ENCODE data around the gene ST3GAL2. TPM values are rescaled to one million over a fixed set of nuclear protein-coding genes. Genes with fewer than 3 reads are reported as not detected.

The ST3GAL2 gene
- total RNA-seq, 2 donors from 2014 or later, result 63.0 to 66.0 TPM

Other genes with a start within 250 kb of the ST3GAL2 start
- gene EXOSC6, start 187.2 kb downstream of the ST3GAL2 start, total RNA-seq, result 10 to 100 TPM; 29.0 to 57.0 TPM
- 100 to 1,000 TPM; 109 to 130 TPM for gene AARS1, start 149.6 kb downstream of the ST3GAL2 start, total RNA-seq
- gene DDX19B, start 139.9 kb downstream of the ST3GAL2 start, total RNA-seq, result 10 to 100 TPM; 34.6 to 42.3 TPM
- 10 to 100 TPM; 41.5 to 64.0 TPM for gene DDX19A, start 92.2 kb downstream of the ST3GAL2 start, total RNA-seq
- 10 to 100 TPM; 19.4 to 35.2 TPM for gene FCSK, start 15.5 kb upstream of the ST3GAL2 start, total RNA-seq
- gene COG4, start 84.5 kb upstream of the ST3GAL2 start, total RNA-seq, result 10 to 100 TPM; 39.5 to 54.8 TPM
- 100 to 1,000 TPM; 394 to 560 TPM for gene SF3B3, start 84.7 kb upstream of the ST3GAL2 start, total RNA-seq
- 1 to 10 TPM in 1 of 2 donors, not detected in 1; 1.2 TPM for gene IL34, start 207.5 kb upstream of the ST3GAL2 start, total RNA-seq
- gene MTSS2, start 247.0 kb upstream of the ST3GAL2 start, total RNA-seq, result 1 to 10 TPM in 1 of 2 donors, under 1 TPM in 1; 0.70 to 1.5 TPM